Activated naive CD4-positive, alpha-beta T cell treated with anti-CD3 and anti-CD28 coated beads for 36 hours (primary cell): ENCODE data around the gene CIAO1. TPM values are rescaled to one million over a fixed set of nuclear protein-coding genes. Genes with fewer than 3 reads are reported as not detected.

ENCODE experiments used
- CTCF ChIA-PET: fragments of 350-600 bp; sonication (Branson Sonifier 250); formaldehyde crosslinking; loops from one replicate; lab custom pipeline; 2021; ENCODE audit warnings: antibody characterized with exemption; lab: Charles Lee
- DNase-seq: peaks from one replicate; pipeline ENCODE4 v3.0.0-alpha.2; 2020
- H3K27ac Mint-ChIP-seq: one replicate; pipeline ENCODE4 v1.8.0; 2021; ENCODE audit warnings: mild to moderate bottlenecking, mixed read lengths
- H3K27me3 Mint-ChIP-seq: one replicate; pipeline ENCODE4 v1.8.0; 2021; ENCODE audit warnings: low read depth, mixed read lengths
- H3K36me3 Mint-ChIP-seq: one replicate; pipeline ENCODE4 v1.8.0; 2021; ENCODE audit warnings: low read depth, mixed read lengths
- H3K4me1 Mint-ChIP-seq: one replicate; pipeline ENCODE4 v1.8.0; 2021; ENCODE audit warnings: low read depth, mixed read lengths
- H3K4me3 Mint-ChIP-seq: one replicate; pipeline ENCODE4 v1.8.0; 2021; ENCODE audit warnings: mild to moderate bottlenecking, moderate library complexity, mixed read lengths
- H3K9me3 Mint-ChIP-seq: one replicate; pipeline ENCODE4 v1.8.0; 2021; ENCODE audit warnings: mixed read lengths
- intact Hi-C: fragments of 100-400 bp; cut with micrococcal nuclease; formaldehyde crosslinking; loops from one replicate; pipeline ENCODE4 v1.15.1; 2023
- total RNA-seq, 2 experiments: library from RNA; stranded (reverse); gene quantifications; one replicate each; pipeline ENCODE4 v1.2.3, GENCODE V29; 2021

CIAO1 gene
- total RNA-seq, 2 experiments from 2014 or later, result 59.9 to 62.2 TPM

- CTCF ChIA-PET, result interaction anchor here (1.5 kb wide), 1 partner anchor 35 kb away, joined by 3 read pairs; no protein-coding TSS in a partner anchor
- Mint-ChIP-seq H3K27me3 (no peaks in the 10 kb centered on the region), H3K27ac (peak overlapping the region; percentile 1), H3K4me1 (peaks cover 49% of the 10 kb centered on the region), H3K4me3 (no peak overlapping the region), H3K36me3 (peaks cover 61% of the 10 kb centered on the region), H3K9me3 (no peaks in the 10 kb centered on the region)
- intact Hi-C loops, result no loop called here
- DNase-seq, result no peak
Measured at GRCh38 chr2:96301865-96302264, 35.8 kb downstream of the CIAO1 start.

DNA sequence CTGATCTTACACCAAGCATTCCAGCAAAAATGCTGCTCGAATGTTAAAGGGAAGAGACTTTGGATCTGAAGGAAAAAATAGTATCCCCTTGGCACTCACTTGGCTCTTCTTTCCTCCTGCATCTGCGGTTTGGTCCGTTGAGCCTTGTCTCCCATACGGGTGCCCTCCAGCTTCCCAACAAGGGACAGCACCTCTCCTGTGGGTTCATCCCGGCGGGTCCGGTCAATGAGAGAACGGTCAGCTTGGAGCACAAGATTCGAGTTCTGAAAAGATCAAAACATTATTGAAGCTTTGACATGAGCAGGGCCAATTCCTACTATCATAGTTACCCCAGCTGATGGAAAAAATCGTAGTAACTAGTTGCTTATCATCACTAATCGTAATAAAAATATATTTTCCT lies 38.6 kb downstream of the CIAO1 start:
- H3K27ac Mint-ChIP-seq, result peak overlapping the region; percentile 98
- H3K9me3 Mint-ChIP-seq, result no peaks in the 10 kb centered on the region
- peak overlapping the region; percentile 100 for H3K4me3 Mint-ChIP-seq
- intact Hi-C loops, result loop anchor here (1.0 to 5.0 kb wide), 10 partner anchors 11 to 333 kb away; partner anchors contain the start of genes CIAO1, DUSP2, KANSL3 and NCAPH
- peaks cover 41% of the 10 kb centered on the region for H3K36me3 Mint-ChIP-seq
- CTCF ChIA-PET, result interaction anchor here (1.0 to 1.8 kb wide), 2 partner anchors 33 to 204 kb away, joined by 3 to 6 read pairs; no protein-coding TSS in a partner anchor
- H3K27me3 Mint-ChIP-seq, result no peaks in the 10 kb centered on the region
- DNase-seq, result no peak
- H3K4me1 Mint-ChIP-seq, result peaks cover 49% of the 10 kb centered on the region

- Mint-ChIP-seq H3K9me3 (no peaks in the 10 kb centered on the region), H3K4me1 (peaks cover 49% of the 10 kb centered on the region), H3K4me3 (peak within 1 kb of the TSS; percentile 100), H3K27ac (peak within 1 kb of the TSS; percentile 98), H3K36me3 (peaks cover 41% of the 10 kb centered on the region), H3K27me3 (no peaks in the 10 kb centered on the region)
- CTCF ChIA-PET, result interaction anchor here (0.8 to 1.8 kb wide), 4 partner anchors 15 to 205 kb away, joined by 3 to 6 read pairs (median 4); no protein-coding TSS in a partner anchor
- DNase-seq, result peak; percentile 92
- intact Hi-C loops, result loop anchor here (1.0 to 5.0 kb wide), 10 partner anchors 10 to 332 kb away; partner anchors contain the start of genes CIAO1, DUSP2, KANSL3 and NCAPH
Measured at GRCh38 chr2:96305091-96305978, 39.3 kb downstream of the CIAO1 start, which contains the start of gene SNRNP200. Gene SNRNP200 (minus strand): TSS chr2:96305546. CDS start chr2:96305437, 109 bp downstream.

GRCh38 chr2:96305979-96306308 lies 39.9 kb downstream of the CIAO1 start:
- Mint-ChIP-seq H3K4me3 (peak overlapping the region; percentile 100), H3K4me1 (peaks cover 47% of the 10 kb centered on the region), H3K27me3 (no peaks in the 10 kb centered on the region), H3K36me3 (peaks cover 40% of the 10 kb centered on the region), H3K9me3 (no peaks in the 10 kb centered on the region), H3K27ac (peak overlapping the region; percentile 98)
- DNase-seq, result no peak
- intact Hi-C loops, result loop anchor here (1.0 to 5.0 kb wide), 10 partner anchors 9 to 331 kb away; partner anchors contain the start of genes CIAO1, DUSP2, KANSL3 and NCAPH
- CTCF ChIA-PET, result interaction anchor here (0.8 to 1.8 kb wide), 3 partner anchors 15 to 204 kb away, joined by 3 to 6 read pairs (median 5); no protein-coding TSS in a partner anchor

DNA sequence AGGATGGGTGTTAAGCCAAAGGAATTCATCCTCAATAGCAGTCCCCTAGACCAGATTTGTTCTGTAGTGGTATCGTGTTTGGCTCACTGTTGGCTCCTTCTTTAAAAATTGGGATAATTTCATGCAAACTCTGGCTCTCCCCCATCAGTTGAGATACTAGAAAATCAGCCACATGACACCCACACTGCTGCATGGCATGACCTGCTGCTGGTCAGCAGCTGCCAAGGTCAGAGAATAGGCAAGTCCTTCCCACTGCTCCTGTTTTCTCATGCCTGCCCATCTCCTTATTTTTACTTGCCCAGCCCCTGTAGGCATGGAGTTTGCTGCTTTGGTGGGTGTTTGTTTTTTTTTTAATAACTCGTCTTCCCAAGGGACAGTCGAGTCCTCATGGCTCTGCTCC lies 40.3 kb downstream of the CIAO1 start:
- no peaks in the 10 kb centered on the region for H3K9me3 Mint-ChIP-seq
- CTCF ChIA-PET, result interaction anchor here (0.8 to 1.8 kb wide), 3 partner anchors 14 to 204 kb away, joined by 3 to 6 read pairs (median 5); no protein-coding TSS in a partner anchor
- peaks cover 36% of the 10 kb centered on the region for H3K36me3 Mint-ChIP-seq
- no peak for DNase-seq
- peaks cover 42% of the 10 kb centered on the region for H3K4me1 Mint-ChIP-seq
- no peaks in the 10 kb centered on the region for H3K27me3 Mint-ChIP-seq
- H3K4me3 Mint-ChIP-seq, result peak overlapping the region; percentile 100
- H3K27ac Mint-ChIP-seq, result peak overlapping the region; percentile 98
- intact Hi-C loops, result loop anchor here (5.0 kb wide), 2 partner anchors 181 to 331 kb away; partner anchors contain the start of gene KANSL3

GRCh38 chr2:96308248-96308647 lies 42.2 kb downstream of the CIAO1 start:
- intact Hi-C loops, result loop anchor here (5.0 kb wide), 2 partner anchors 179 to 329 kb away; partner anchors contain the start of gene KANSL3

GRCh38 chr2:96315005-96315399 lies 49.0 kb downstream of the CIAO1 start:
- intact Hi-C loops, result loop anchor here (1.0 kb wide), 1 partner anchor 10 kb away; the partner anchor contains the start of gene SNRNP200
- H3K4me3 Mint-ChIP-seq, result no peak overlapping the region
- no peak overlapping the region for H3K27ac Mint-ChIP-seq
- CTCF ChIA-PET, result no interaction called here
- DNase-seq, result no peak
- no peaks in the 10 kb centered on the region for H3K9me3 Mint-ChIP-seq
- H3K36me3 Mint-ChIP-seq, result no peaks in the 10 kb centered on the region
- H3K4me1 Mint-ChIP-seq, result peaks cover 17% of the 10 kb centered on the region
- H3K27me3 Mint-ChIP-seq, result no peaks in the 10 kb centered on the region

More at GRCh38 chr2:96308248-96308647, 42.2 kb downstream of the CIAO1 start:
- DNase-seq, result no peak
- Mint-ChIP-seq H3K4me1 (peaks cover 27% of the 10 kb centered on the region), H3K27me3 (no peaks in the 10 kb centered on the region), H3K36me3 (peaks cover 17% of the 10 kb centered on the region), H3K9me3 (no peaks in the 10 kb centered on the region), H3K27ac (no peak overlapping the region), H3K4me3 (no peak overlapping the region)
- CTCF ChIA-PET, result no interaction called here

DNA sequence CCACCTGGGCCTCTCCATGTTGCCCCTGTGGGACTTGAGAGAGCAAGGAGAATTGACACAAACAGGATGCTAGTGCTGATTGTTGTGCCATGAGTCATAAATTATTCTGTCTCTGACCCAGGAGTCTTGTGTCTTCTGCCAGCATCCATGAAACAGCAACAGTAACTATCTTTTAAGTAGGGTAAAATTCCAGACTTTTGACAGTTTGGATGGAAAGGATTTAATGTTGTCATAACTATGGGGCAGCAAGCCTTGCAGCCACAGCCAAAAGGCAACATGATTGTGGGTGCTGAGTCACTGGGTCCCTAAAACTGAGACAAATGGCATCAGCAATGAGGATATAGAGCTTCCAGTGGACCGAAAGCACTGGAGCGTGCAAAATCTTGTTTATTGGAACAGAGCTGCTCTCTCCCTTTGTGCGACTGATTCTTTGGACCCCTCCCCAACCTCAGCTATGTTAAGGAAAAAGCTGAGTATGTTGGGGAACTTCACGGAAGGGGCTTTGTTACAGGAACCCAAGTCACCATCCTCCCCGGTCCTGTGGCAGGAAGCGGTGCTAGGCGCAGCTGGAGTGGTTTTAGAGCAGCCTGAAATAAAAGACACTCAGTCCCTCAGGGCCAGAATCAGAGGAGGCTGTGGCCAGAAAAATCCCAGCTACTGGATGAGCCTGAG lies 49.5 kb downstream of the CIAO1 start:
- CTCF ChIA-PET, result no interaction called here
- H3K4me1 Mint-ChIP-seq, result peaks cover 21% of the 10 kb centered on the region

DNA sequence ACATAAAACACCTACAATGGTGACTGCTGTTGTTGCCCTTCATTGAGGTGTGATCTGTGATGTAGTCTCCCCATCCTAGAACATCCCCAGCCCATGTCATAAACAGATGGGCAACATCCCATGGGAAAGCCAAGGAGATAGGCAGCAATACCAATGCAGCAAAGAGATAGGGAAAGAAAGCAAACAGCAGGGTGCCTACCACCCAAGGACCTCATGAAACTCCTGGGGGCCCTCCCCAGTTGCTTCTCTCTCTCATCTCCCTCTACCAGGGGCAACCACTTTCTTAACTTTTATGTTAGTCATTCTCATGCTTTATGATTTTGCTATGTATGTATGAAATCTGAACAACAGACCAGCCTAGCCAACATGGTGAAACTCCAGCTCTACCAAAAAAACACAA lies 51.0 kb downstream of the CIAO1 start:
- Mint-ChIP-seq H3K36me3 (no peaks in the 10 kb centered on the region), H3K27ac (no peak overlapping the region), H3K9me3 (no peaks in the 10 kb centered on the region), H3K27me3 (peaks cover under 1% of the 10 kb centered on the region), H3K4me3 (no peak overlapping the region), H3K4me1 (peaks cover 28% of the 10 kb centered on the region)
- no peak for DNase-seq
- intact Hi-C loops, result no loop called here
- CTCF ChIA-PET, result interaction anchor here (1.3 kb wide), 1 partner anchor 17 kb away, joined by 5 read pairs; no protein-coding TSS in a partner anchor

More for the DNA sequence above, 49.5 kb downstream of the CIAO1 start:
- intact Hi-C loops, result loop anchor here (1.0 kb wide), 1 partner anchor 10 kb away; the partner anchor contains the start of gene SNRNP200
- Mint-ChIP-seq H3K27ac (no peak overlapping the region), H3K4me3 (no peak overlapping the region), H3K36me3 (no peaks in the 10 kb centered on the region), H3K27me3 (no peaks in the 10 kb centered on the region), H3K9me3 (no peaks in the 10 kb centered on the region)
- peak; percentile 40 for DNase-seq

- no peak for DNase-seq
- H3K27ac Mint-ChIP-seq, result no peak overlapping the region
- H3K36me3 Mint-ChIP-seq, result no peaks in the 10 kb centered on the region
- intact Hi-C loops, result no loop called here
- peaks cover 2% of the 10 kb centered on the region for H3K27me3 Mint-ChIP-seq
- H3K9me3 Mint-ChIP-seq, result no peaks in the 10 kb centered on the region
- H3K4me1 Mint-ChIP-seq, result peaks cover 28% of the 10 kb centered on the region
- no peak overlapping the region for H3K4me3 Mint-ChIP-seq
- CTCF ChIA-PET, result interaction anchor here (1.3 kb wide), 1 partner anchor 16 kb away, joined by 5 read pairs; no protein-coding TSS in a partner anchor
Measured at GRCh38 chr2:96317584-96317997, 51.6 kb downstream of the CIAO1 start.

- H3K9me3 Mint-ChIP-seq, result no peaks in the 10 kb centered on the region
- H3K4me1 Mint-ChIP-seq, result peaks cover 35% of the 10 kb centered on the region
- H3K27me3 Mint-ChIP-seq, result peaks cover 2% of the 10 kb centered on the region
- H3K36me3 Mint-ChIP-seq, result no peaks in the 10 kb centered on the region
- no peak overlapping the region for H3K4me3 Mint-ChIP-seq
- intact Hi-C loops, result no loop called here
- CTCF ChIA-PET, result no interaction called here
- H3K27ac Mint-ChIP-seq, result no peak overlapping the region
- DNase-seq, result no peak
Measured at GRCh38 chr2:96318723-96319122, 52.7 kb downstream of the CIAO1 start.
